ENCODE results near the gene PIM2.

PIM2 gene

DNA sequence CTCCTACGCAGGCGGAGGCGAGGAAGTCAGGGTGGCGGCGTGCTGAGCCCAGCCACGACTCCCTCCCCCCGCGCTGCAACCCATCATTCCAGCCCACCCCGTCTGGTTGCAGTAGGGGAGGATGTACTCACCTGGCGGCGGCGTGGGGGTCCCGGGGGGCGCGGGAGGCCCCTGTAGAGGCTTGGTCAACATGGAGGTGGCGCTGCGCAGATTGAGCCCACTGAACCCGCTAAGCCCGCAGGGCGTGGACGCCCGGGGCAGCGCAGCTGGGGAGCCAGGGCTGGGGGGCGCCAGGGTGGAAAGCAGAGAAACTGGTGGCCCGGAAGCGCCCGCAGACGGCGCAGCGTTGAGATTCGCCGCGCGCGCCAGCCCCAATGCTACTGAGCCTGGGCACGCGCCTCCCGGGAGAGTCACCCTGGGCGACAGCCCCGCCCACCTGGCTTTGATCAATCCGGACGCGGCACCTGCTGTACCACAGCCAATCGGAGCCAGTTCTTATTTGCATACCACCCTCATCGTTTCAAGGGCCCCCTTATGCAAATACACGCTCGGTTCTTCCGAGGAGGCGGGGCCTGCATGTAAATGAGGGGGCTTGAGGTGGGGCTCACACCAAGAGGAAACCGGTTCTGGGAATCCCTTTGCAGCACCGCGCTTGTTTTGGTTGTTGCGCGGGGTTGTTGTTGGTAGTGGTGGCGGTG is at the start of gene PIM2:
TSS of gene PIM2 (minus strand) at position 382 of the 698 bp plus-strand sequence. CDS start at position 192, 190 bp downstream.
- peak; percentile 77 to 87 (median 82) for DNase-seq

DNA sequence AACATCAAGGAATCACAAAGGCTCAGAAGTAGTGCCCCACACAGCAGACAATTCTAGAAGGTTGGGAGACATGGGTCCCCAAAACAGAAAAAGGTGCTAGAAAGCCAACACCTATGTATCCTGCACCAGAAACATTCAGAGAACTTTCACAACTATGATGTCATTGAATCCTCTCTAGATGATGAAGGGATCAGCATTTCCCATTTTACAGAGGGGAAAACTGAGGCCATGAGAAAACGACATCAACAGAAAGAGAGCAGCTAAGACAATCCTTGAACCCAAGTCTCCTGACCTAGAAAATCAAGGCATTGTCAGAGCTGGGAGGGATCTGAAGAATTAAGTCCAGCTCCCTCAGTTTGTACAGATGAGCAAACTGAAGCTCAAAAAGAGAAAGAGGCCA is 49.6 kb upstream of the PIM2 start:
- no peak for DNase-seq

GRCh38 chrX:48966796-48967579 is 48.2 kb upstream of the PIM2 start:
- DNase-seq, result no peak

GRCh38 chrX:48965959-48966358 is 47.1 kb upstream of the PIM2 start:
- no peak for DNase-seq

DNA sequence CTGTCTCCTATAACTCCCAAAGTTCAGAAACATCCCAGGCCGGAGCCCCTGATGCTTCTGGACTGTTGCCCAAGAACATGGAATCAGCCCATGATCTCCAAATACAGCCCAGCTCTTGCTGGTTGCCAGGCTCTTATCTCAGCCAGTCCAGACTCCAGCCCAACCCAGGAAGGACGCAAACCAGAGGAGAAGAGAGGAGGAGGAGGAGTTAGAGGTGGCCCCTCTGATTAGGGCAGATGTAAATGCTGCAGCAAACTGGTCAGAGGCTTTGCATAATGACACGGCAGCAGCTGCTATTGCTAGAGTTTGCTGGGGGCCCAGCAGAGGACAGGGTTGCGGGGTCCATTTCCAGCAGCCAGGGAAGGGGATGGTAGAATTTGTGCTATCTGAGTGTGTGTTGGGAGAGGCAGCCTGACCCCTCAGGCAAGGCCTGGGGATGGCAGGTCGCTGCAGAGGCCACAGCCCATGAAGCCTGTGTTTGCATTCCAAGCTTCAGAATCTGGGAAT is 42.8 kb upstream of the PIM2 start:
- no peak for DNase-seq

DNA sequence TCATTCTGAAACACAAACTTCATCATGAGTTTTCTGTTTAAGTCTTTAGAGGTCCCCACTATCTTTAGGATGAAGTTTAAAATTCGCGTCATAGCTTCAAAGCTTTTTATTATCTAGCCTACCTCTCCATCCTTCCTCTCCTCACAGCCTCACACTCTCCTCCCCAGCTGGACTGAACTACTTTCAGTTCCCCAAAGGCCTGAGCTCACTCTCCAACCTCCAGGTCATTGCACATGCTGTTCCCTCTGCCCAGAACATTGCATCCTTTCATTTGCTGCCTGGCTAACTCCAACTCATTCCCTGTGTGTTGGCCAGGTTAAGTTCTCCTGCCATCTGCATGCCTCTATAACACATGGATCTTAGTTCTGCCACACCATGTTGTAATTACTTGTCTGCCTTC is 41.5 kb upstream of the PIM2 start:
- DNase-seq, result no peak

- DNase-seq, result no peak
These were observed 39.8 kb upstream of the PIM2 start for GRCh38 chrX:48958635-48959094.

DNA sequence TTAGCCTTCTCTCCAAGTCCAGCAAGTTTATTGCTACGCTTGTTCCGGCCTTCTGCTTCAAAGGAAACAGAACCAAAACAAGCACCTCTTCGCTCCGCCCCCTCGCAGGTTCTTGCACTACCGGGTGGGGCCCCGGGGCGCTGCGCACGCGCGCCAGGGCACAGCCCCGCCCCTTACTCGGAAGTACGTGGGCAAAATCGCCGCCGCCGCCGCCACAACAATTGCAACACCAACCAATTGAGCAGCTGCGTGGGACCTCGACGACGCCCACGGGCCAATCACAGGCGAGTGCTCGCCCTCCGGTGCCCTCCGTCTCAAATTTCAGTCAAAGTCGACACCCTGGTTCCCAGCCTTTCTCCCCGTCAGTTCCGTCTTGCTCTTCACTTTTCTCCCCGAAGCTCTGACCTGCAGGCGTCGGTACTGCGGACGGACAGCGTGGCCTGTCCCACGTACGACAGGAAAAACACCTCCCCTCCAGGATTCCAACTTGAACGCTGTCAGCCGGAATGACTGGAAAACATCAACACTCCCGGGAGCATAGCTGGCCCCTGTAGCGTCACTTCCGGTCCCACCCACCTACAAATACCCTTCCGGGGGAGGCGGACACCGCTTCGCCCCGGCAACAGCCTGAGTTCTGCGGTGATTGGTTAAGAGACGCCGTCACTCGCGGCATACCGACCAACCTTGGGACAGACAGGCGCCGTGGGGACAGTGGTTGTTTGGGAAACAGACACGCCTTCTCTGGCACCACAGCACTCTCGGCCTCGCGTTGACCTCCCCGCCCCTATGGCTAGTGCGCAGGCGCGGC is 39.2 kb upstream of the PIM2 start:
- DNase-seq, result peak; percentile 74 to 85 (median 82)

DNA sequence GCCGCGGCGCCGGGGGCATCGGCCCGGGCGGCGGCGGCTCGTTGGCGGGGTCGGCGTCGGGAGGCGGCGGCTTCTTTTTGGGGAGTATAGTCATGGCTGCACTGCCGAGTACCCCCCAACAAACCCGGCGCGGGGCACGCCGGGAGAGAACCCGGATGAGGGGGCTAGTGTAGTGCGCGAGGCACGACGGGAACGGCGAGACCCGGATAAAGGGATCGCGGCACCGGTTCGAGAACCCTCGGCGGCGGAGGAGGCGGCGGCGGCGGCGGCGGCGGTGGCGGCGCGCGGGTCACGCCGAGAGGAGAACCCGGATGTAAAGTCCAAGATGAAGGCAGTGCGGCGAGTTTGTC is 38.6 kb upstream of the PIM2 start, which contains the start of gene OTUD5:
TSS of gene OTUD5 (minus strand) at position 131 of the 350 bp plus-strand sequence. CDS start at position 94, 37 bp downstream.
- peak; percentile 44 to 66 (median 62) for DNase-seq

DNA sequence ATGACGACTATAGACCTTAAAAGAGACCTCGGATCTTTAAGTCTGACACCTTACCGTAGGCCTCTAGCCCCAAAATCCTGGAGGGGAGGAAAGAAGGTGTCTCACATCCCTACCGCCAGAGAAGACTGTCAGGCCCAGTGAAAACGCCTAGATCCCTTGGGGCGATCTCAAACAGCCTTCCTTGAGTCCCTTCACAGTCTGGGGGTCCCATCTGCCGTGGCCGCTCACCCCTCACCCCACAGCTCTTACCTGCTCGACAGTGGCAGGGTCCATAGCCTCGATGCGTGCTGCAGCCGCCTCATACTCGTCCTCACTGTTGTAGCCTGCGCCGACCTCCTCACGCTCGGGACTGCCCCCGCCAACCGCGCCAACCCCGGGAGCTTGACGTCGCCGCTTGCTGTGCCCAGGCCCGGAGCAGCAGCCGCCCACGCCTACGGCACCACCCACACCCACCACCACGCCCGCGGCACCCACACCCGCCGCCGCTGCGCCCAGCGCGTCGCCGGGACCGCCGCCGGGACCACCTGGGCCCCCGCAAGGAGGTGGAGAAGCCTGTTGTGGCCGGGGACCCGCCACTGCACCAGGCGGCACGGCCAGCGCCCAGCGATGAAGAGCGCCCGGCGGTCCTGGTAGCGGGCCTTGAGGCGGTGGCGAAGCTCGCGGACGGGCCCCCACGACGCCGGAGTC is 38.0 kb upstream of the PIM2 start:
- peak in 3 of 4 experiments; percentile 5 to 18 (median 10) for DNase-seq

DNA sequence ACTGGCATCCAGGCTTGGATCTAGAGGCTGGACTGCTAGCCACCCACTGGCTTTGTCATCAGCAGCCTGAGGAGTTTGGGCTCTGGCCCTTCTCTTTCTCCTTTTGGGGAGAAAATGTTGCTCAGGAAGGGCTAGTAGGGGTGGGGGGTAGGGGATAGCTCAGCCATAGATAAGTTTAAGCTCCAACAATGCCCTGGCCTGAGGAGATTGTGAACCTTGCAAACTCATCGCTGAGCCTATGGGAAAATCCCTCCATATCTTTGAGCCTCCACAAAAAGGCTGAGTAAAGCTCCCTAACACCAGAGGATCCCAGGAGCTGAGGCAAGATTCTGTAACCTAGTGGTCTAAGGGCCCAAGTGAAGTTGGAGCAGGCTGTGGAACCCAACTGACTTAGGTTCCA is 29.8 kb upstream of the PIM2 start:
- no peak for DNase-seq

DNA sequence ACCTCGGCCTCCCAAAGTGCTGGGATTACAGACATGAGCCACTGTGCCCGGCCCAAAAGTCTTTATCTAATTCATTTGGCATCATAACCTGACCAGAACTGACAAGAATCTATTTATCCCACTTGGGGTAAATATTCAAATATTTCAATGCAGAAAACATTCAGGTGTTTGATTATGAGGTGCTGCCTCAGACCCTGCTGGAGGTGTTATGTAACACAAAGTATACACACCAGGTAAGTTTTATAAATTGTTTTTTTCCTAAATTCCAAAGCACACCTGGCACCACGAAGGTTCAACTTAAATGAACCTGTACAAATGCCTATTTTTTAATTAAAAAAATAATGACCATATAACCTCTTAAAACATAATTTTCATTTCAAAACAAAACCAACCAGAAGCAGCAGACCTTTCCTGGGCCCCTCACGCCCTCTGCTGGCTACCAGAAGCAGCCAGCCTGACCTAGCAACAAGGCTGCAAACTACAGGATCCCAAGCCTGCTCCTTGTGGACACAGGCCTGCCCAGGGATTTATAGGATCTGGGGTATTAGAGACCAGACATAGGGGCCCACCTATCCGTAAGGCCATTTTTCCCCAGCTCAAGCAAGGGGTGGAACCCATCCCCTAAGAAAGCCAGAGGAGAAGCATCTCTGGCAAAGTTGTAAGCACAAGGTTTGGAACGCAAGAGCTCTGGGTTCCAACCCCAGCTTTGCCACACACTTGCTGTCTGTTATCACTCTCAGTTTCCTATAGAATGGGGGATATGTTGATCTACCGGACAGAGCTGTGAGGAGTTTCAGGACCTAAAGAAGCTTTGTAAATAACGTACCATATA is 26.9 kb upstream of the PIM2 start:
- peak; percentile 9 to 28 (median 14) for DNase-seq

DNA sequence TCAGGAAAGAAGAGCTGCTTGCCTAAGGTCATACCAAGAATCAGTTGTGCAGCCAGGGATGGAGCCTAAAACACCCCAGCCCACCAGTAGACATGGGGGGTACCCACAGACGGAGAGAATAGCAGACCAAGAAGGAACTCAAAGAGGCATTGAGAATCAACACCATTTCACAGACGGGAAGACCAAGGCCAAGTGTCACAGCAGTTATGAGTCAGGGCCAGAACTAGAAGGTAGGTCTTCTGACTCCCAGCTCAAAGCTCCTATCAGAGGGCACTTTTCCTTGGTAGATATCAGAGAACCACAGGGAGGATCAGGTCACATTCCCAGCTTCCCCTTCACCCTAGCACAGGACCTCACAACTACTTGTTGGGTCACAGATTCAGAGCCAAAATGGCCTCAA is 24.1 kb upstream of the PIM2 start:
- DNase-seq, result no peak

DNA sequence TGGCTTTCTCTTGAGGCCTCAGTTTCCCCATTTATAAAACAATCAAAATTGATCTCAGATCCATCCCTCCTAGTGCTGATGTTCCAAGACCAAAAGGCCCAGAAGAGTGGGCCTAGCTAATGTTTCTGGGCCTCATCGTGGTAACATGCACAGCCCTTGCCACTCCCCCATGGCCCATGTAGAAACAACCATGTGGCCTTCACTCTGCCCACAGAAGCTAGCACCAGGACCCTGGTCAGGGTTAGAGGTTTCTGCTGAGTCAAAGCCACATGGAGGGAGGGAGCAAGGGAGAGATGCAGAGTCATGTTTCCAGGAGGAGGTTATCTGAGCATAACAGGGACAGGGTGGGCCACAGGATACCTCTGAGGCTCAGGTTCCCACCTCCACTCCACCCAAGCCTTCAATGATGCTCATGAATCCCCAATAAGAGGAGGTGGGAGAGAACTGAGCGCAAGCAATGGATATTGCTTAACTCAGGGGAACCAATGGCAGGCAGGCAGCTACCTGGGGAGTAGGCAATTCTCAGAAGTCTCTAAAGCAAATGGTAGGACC is 21.7 kb upstream of the PIM2 start:
- DNase-seq, result no peak

DNA sequence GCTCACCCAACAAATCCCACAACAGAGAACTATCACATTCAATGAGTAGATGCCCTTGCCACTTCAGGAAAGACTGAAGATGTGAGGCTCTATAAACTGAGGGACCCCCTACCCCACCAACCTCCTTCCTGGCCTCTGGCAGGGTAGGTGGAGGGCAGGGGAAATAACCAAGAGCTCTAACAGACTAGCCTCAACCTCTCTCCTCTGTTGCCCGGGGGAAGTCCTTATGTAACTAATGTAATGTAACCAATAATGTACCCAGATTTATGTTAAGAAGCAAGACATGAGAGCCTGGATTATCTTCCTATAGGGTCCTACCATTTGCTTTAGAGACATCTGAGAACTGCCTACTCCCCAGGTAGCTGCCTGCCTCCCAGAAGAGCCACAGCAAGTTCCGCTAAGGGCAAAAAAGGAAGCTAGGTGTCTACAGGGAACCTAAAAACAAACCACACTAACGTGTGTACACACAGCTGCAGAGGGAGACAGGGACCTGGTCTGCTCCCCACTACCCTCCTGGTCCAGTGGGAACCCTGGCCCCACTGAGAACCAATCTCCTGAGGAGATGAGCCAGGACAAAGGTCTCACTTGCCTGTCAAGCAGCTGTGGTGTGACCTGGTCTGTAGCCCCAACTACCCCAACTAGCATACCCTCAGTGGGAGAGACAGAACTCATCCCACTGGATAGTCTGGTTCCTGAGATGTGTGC is 20.9 kb upstream of the PIM2 start:
- no peak for DNase-seq

DNA sequence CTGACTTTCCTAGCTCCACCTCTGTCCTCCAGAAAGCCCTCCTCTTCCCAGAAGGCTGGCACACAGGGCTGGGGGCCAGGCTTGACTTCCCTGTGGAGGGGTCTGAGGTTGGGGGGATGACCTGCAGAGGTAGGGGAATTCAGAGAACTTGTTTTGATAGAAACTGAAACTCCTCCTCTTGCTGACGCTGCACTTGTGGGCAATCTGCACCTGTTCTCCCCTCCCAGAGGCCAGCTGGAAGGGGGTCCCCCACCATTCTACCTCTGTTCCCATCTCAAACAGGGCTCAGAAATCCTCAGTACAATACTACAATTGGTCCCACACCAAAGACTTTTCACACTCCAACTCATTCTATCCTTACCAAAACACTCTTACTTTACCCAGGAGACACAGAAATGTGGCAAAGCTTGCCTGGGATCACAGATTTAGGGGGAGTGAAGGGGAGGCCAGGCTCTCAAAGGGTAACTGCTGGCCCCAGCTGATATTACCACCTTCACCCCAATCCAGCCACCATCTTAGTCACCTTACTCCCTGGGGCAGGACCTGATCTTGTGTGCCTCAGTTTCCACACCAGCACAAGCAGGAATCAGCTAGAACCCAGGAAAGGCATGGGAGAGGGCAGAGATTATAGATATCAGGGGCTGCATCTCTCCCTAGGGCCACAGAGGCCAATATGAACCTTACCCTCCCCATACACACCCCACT is 20.0 kb upstream of the PIM2 start:
- DNase-seq, result peak; percentile 40 to 62 (median 48)

DNA sequence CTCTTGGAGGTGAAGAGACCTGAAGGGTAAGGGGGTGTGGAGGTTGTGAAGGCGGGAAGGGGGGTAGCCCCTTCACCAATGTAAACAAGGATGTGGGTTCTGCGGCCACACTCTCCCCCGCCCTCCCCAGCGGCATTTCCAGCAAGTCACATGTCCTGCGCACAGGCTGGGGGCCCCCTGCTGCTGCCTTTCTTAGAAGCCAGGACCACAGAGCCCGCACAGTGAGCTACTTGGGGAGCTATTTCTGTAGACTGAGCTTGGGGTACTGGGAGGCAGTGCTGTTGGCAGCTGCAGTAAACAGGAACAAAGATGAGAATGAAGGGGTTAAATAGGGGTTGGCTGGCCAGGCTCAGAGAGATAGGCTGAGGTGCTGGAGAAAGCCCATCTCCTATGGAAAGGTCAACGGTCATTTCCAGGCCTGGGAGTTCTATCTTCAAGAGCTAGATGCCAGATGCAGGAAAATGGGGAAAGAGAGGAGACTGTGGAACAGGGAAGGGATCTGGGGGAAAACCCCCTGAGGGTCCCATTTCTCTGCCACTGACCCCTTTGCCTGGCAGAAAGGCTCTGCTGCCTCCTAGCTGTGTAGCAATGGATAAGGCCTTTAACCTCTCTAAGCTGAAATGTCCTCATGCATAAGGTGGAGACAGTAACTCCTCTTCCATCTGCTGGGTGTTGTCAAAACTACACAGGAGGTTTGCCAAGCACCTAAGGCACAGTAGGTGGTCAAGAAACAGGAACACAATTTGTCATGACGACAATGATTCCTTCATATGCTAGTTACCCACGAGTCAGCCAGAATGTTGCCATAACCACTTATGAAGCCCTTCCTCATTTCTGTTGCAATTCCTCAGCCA is 18.5 kb upstream of the PIM2 start:
- DNase-seq, result peak; percentile 58 to 83 (median 77)

- no peak for DNase-seq
These were observed 17.7 kb upstream of the PIM2 start for GRCh38 chrX:48936429-48937053.
